ENCODE data around the gene MICAL1.

MICAL1 gene

DNA sequence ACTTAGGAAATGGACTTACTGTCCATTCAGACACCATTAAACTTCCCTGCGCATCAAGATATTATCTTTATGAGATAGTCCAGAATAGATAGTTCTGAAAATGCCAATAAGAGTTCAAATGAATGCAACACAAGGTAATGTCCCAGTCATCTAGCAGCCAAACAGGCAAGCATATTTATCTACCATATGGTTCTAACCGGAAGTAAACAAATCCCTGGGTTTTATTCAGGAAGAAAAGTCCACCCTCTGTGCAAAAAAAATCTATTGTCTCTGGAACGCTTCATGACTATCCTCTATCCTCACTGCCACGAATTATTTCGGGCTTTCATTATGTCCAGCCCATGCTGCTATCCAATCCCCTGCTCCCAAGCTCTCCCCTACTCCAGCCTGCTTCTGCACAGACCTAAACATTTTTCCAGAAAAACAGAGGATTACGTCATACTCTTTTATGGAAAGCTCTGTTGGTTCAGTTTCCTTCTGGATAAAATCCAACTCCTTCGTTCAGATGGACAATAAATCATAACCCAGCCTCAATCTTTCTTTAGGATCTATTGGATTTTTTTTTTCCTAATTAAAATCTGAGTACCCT lies 26.6 kb downstream of the MICAL1 start:
- no peak for DNase-seq

DNA sequence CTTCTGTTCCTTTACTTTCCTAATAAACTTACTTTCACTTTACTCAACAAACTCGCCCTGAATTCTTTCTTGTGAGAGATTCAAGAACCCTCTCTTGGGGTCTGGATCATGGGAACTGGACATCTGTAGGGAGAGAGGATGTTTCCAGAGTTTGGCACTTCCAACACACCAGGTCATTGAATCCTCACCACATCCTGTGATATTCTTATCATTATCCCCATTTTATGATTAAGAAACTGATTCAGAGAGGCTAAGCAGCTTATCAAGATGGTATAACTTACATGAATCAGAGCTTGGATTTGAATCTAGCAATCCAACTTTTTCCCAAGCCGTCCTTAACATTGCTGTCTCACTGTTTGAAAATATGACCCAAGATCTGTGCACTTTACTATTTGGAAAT lies 30.6 kb downstream of the MICAL1 start:
- DNase-seq: no peak

DNA sequence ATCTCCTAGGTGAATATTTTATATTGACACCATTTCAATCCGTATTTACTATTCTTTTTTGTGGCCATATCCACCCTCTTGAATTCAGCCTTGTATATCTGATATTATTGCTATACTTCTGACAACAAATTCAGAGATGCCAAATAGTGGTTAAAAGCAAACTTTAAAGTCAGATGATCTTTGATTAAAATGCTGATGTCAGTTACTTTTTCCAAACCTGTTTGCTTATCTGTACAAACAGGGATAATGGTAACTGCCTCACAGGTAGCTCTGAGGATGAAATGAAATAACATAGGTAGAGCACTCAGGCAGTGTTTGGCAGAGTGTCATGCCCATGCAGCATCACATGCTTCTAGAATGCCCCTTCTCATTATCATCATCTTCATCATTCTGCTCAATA lies 34.4 kb downstream of the MICAL1 start:
- DNase-seq: no peak

DNA sequence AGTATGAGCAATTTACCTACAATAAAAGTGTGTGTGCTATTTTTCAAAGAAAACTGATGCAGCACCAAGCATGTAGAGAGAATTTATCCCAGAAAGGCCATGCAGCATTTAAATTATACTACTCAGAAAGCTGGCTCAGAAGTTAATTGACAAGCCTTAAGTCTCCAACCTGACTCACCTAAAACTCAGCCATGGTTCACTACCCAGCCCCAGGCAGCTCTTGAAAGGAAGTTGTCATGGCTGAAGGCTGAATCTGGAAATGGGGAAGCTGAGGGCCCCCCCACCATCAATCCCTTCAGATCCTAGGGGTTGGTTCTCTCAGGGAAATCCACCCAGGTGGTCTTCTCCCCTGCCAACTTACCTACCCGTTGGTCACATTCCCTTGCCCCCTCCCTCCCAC lies 34.8 kb downstream of the MICAL1 start:
- no peak for DNase-seq

DNA sequence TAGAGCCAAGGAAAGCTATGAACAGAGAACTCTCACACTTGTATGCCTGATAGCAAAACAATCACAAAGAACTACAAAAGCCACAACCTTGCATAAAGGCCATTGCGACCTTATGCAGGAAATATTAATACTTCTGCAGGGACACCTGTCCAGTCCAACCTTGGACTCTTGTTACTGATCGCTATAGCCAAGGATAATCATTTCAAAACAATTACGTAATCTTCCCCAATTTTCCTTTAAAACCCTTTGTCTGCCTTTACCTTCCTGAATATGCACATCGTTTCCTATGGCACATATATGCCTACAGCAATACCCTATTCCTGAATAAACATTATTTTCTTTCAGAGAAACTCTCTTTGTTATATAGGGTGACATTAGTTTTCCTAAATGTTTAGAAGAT lies 37.9 kb downstream of the MICAL1 start:
- no peak for DNase-seq

DNA sequence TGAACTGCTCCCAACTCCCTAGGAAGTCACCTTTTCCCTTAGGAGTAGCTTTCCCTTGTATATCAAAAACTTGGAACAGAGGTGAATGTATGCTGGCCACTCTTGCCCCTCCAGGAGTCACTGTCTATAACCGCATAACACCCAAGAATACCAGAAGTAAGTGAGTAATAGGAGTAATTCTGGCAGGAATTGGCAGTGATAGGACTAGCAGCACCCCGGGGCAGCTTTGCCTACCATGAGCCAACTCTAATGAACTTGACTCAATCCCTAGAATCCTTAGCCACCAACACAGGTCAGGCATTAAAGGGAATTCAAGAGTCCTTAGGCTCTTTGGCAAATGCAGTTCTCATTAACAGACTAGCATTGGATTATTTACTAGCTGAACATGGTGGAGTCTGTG lies 44.5 kb downstream of the MICAL1 start:
- no peak for DNase-seq

DNA sequence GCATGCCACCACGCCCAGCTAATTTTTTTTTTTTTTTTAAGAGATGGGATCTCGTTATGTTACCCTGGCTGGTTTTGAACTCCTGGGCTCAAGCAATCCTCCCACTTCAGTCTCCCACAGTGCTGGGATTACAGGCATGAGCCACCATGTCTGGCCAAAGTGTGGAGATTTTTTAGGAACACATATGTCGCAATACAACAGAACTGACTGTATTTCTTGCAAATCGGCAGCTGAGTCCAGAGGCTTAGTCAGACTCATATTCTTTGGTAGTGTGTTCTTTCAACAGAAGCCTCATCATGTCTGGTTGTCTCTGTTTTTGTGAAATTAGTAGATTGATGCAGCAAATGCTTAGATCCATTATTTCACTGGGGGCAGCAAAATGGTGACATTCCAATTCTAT lies 49.4 kb downstream of the MICAL1 start:
- DNase-seq: no peak

DNA sequence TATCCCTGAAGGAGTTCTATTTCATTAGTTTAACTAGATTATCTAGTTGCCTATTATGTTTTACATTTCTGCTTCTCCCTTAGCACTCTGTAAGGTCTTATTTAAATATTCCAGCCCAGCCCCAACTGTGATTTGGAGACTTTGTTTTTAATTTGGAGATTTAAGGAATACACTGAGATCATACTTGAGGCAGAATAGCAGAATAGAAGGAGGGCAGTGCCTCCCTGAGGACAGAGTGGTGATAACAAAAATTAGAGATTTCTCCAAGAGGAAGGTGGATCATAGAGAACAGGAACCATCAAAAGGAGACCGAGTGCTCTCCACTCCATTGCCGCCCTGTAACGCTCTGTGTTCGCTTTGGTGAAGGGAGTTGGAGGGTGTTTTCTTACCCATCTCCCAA lies 58.6 kb downstream of the MICAL1 start:
- DNase-seq: peak in 1 of 2 experiments; percentile 0

DNA sequence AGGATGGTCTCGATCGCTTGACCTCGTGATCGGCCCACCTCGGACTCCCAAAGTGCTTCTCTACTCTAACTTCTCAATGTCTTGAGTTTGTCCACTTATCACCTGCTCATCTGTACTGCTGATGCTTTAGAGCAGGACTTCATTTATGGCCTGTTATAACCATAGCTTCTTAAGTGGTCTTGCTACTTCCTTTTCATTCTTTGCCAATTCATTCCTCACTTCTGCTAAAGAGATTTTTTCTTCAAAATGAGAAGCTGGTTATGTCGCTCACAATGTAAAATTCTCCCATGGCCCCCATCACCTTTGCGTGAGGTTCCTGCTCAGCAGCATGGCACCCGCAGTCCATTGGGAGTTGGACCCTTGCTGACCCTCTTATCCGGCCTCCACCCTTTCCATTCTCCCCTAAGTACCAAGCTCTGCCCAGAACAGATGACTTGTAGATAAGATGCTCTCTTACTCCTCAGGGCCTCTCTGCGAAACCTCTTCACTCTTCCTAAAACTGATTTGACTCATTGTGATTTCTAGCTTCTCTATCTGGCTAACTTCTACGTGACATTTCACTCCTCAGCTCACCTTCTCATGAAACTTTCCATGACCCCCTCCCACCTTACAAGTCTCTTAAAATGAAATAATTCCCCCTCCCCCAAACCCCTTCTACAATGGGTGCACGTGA lies 59.4 kb downstream of the MICAL1 start:
- DNase-seq: no peak

Data from NCI-H2081 (cell line).